Measurements from ENCODE around the gene PDGFB.

- TF ChIP-seq, protein P1, sequence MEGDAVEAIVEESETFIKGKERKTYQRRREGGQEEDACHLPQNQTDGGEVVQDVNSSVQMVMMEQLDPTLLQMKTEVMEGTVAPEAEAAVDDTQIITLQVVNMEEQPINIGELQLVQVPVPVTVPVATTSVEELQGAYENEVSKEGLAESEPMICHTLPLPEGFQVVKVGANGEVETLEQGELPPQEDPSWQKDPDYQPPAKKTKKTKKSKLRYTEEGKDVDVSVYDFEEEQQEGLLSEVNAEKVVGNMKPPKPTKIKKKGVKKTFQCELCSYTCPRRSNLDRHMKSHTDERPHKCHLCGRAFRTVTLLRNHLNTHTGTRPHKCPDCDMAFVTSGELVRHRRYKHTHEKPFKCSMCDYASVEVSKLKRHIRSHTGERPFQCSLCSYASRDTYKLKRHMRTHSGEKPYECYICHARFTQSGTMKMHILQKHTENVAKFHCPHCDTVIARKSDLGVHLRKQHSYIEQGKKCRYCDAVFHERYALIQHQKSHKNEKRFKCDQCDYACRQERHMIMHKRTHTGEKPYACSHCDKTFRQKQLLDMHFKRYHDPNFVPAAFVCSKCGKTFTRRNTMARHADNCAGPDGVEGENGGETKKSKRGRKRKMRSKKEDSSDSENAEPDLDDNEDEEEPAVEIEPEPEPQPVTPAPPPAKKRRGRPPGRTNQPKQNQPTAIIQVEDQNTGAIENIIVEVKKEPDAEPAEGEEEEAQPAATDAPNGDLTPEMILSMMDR (IDR thresholded peaks at IDR 0.05; ENCODE audit: poor library complexity) = no peak
- no peak for TF ChIP-seq EZH2 (IDR thresholded peaks at IDR 0.05; ENCODE audit: borderline replicate concordance)
Measured at GRCh38 chr22:39250838-39251237, 6.1 kb upstream of the PDGFB start.

Data from hepatocyte (in vitro differentiated cells).